Measurements from ENCODE around the gene NACC2.
A peak's percentile ranks its signal among the peaks of the same experiment; 100 is the strongest.

The NACC2 gene

DNA sequence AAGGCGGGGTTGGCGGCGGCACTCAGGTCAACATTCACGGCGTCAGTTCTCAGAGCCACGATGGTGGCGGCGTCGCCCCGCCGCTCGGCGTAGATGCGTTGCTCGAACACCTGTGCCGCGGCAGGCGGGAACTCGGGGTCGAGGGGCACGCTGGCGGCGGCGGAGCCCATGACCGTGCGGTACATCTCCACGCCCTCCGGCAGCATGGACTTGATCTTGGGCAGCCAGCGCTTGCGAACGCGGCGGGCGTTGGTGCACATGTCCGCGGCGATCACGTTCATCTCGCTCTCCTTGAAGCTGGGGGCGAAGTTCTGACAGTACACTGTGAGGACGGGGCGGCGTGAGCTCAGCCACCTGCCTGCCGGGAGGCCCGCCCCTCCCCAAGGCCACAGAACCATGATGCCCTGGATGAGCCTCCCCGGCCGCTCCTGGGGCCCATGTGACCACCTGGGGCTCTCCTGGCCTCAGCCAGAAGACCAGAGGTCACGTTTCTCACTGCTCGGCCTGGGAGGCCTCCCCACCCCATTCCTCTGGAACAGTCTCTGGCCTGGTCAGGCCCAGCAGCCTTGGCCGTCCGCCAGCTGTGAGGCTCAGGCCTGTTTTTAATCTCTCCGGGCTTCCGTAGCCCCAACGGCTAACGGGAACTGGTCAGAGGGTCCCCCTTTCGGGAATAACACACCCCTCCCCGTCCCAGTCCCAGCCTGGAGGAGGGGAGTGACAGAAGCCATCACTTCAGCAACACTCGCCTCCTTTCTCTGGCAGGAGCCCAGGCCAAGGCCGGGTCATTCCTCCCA lies 83.2 kb downstream of the NACC2 start:
- peak; percentile 49 for DNase-seq (ENCODE audit: low spot score)

DNA sequence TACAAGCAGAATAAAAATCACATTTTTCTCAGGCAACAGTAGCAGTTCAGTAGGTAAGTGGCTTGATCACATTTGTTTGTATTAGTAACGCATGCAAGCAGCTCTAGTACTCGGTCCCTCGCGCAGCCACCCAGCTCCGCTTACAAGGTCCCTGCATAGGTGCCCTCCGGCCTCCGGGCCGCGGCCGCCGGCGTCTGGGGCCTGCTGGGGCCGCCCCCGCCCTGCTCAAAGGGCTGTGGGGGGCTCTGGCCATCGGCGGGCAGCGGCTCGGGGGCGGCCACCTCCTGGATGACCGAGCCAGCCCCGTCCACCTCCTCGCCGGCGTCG lies 83.8 kb downstream of the NACC2 start:
- DNase-seq (ENCODE audit: low spot score): no peak

DNA sequence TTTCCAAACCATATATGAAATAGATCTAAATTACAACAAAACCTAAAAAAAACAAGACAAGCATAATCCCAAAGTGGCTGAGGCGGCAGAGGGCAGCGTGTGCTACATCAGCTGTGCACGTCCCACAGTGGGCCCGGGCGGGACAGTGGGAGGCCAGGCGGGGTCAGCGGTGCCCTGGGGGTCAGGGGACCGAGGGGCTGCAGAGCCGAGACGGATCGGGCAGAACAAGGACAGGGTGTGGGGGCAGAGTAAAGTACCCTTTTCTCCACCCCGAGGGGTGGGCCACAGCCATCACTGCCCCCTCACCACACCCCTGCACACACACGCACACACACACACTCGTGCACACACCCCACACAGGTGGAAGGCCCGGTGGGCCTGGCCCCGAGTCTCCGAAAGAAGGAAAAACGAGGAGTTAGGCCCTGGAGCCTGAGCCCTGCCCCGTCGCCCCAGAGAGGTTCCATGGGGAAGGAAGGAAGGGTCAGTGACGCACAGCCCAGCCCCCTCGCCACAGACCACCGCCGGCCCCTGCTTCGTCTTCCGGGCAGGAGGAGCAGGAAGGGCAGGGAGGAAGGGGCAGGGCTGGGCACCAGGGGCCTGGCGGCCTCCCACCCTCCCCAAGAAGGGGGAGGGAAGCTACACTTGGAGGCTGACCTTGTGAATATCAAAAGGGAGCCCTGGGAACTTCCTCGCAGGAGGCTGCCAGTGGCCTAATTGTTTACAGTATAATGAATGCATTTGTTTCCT lies 84.3 kb downstream of the NACC2 start:
- no peak for DNase-seq (ENCODE audit: low spot score)

DNA sequence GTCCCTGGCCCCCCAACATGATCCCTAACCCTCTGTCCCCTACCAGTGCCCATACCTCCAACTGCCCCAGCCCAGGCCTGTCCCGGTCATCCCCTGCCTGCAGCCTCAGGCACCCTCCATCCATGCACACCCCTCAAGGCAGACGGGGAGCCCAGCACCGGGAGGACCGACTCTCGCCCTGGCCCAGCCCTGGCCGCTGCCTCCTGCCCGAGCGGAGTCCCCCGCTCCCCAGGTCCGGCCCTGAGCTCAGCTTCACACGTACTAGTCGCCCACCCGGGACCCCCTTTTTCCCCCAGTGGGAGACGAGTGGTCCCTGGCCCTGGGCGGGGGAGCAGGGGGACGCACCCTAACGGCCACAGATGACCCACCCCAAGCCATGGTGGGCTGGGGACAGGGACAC lies 84.9 kb downstream of the NACC2 start:
- no peak for DNase-seq (ENCODE audit: low spot score)

DNA sequence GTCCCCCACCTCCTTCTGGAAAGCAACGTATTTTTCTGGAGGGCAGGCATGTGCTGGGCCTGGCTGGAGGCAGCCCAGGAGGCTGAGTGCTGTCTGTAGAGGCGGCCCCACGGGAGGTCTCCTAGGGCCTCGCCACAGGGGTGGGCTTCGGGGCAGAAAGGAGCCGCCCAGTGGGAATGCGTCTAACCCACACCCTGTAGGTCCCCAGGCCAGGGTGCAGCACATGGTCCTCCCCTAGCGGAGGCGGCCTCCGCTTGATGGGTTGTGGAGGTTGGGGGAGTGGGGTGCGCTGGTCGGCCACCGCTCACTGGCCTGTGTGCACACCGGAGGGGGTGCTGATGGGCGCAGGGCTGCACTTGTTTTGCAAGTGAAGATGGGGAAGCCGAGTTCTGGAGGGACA lies 85.6 kb downstream of the NACC2 start:
- no peak for DNase-seq (ENCODE audit: low spot score)

DNA sequence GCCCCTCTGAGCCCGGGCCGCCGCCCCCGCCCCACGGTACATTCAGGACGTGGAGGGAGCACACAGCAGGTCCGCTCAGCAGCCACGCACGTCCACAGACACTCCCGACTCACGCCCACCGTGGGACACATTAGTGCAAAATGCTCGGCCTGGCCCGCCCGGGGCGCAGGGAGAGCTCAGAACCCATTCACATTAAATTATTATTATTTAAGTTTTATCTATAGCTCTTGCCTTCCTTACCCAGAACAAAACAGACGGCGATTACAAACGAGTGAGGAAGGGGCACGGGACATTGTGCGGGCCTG lies 86.4 kb downstream of the NACC2 start:
- DNase-seq (ENCODE audit: low spot score): no peak

DNA sequence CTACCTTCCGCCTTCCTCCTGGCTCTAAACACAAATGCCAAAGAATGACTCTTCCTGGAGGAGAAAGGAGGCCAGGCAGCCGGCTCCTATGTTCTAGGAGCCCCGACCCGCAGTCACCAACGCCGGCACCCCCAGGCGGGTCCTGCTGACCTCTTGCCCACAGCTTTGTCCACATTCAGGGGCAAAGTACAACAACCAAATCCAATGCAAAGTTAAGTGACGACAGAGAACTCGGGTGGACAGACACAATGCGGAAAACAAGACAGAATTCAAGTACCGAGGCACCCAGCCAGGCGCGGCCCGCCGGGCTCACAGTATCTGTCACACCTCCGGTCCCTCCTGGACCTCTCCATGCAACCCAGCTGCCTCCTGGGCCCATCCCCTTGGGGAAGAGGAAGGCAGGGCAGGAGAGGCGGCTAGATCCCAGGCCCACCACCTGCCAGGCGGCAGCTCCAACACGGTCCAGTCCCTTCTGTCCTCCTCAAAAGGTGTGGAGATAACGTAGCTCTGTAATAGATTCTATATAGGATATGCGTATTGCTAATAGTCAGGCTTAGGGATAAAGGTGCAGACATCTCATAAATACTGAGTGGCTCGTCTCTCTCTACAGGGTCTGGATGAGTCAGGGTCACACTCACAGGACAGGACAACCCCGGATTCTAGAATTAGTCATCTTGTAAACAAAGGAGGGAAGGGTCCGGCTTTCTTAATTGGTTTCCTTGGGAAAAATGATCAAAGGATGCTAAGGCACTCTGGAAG lies 87.0 kb downstream of the NACC2 start:
- DNase-seq (ENCODE audit: low spot score): no peak

DNA sequence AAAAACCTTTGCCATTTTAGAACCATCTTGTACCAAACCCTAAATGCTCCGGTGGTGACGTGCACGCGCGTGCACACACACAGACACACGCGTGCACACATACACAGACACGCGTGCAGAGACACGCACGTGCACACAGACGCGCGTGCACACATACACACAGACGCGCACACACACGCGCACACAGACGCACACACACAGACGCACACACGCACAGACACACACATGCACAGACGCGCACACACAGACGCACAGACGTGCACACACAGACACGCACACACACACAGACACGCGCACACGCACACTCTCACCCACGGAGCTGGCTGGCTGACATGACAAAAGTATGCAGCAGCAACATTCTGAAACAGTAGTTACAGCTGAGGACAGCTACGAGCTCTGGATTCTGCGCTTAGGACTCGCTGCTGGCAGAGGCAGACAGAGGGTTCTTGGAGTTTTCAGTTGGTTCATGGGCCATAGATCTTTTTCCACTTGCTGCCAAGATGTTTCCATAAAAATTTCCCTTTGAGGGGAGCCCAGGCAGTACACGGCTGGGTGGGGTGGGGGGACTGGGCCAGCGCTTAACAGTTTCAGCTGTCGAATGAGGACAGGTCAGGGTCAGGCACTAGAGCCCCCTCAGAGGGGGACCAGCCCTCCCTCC lies 87.7 kb downstream of the NACC2 start:
- no peak for DNase-seq (ENCODE audit: low spot score)

DNA sequence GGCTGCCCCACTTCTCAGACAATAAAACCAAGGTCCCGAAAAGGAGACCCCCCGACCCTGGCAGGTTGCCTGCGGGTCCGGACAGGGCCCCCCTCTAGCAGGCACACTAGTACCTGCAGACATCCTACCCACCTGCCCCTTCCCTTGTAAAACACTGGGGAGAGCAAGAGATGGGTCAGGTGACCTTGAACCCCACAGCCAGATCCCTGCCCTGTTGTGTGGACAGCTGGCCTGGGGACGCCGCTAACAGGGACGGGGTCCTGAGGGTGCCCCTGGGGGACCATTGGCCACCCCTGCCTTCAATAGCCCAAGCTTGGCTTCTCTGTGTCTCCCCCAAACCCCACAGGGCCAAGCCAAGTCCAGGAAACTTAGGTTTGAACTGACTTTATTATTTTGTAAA lies 88.9 kb downstream of the NACC2 start:
- no peak for DNase-seq (ENCODE audit: low spot score)

DNA sequence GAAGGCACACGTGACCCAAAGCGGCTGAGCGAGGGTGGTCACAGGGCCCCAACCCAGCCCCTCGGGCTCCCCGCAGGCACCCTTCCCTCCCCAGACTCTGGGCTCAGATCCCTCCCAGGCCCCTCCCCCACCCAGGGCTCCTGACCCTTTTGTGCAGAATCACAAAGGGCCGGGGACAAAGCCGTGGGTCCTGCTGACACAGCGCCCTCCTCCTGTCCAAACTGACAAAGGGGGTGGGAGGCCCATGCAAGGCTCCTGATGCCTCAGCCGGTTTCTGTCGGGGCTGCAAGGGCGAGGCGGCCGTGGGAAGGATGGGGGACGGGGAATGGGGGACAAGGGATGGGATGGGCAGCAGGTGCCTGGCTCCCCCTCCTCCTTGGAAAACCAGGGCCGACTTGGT lies 90.4 kb downstream of the NACC2 start:
- DNase-seq (ENCODE audit: low spot score): no peak

DNA sequence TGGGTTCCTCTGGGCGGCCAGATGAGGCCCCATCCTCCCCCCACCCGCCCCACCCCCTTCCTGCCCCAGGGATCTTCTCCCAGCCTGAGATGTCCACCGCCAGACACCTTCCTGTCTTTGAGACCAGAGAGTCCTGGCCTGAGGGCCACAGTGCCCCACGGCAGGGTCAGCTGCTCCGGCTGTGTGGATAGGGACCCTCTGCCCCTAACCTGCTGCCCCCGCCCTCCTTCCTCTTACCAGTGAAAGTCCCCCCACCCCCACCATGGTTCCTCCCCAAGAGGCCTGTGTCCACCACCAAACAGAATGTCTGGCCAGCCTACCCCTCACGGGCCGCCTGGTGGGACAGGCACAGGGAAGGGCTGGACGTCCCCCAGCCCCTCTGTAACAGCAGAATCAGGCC lies 90.9 kb downstream of the NACC2 start:
- DNase-seq (ENCODE audit: low spot score): no peak

DNA sequence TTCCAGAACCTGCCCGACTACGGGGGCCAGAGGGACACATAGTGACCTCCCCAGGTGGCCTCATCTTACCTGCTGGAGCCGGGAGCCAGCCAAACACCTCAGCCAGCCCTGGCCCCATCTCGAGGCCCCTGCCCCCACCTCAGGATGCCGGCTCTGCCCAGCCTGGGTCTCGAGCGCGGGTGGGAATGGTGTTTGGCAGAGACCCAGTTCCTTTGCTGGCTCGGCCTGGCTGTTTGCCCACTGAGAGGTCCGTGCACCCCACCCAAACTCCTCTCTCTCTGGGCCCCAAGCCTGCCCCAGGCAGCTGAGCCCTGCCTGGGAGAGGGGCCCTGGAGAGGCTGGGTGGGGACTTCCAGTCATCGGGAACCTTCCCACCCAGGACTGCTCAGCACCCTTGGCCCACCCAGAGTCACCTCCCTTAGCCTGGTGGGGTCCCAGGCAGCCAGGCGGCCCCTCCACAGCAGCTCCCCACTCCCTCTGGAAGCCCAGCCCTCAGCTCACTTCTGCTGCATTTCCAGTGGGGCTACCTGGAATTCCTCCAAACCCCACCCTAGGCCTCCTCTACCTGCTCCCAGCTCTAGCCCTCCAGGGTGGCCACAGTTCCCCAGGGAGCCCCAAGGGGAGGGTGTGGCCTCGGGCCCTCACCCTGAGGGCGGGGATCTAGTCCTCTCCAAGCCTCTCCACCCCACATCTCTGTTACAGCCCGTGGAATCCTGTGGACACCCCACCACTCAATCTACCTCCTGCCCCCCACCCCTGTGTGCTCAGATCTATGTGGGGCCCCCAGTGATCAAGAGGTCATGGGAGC lies 91.5 kb downstream of the NACC2 start:
- no peak for DNase-seq (ENCODE audit: low spot score)

DNA sequence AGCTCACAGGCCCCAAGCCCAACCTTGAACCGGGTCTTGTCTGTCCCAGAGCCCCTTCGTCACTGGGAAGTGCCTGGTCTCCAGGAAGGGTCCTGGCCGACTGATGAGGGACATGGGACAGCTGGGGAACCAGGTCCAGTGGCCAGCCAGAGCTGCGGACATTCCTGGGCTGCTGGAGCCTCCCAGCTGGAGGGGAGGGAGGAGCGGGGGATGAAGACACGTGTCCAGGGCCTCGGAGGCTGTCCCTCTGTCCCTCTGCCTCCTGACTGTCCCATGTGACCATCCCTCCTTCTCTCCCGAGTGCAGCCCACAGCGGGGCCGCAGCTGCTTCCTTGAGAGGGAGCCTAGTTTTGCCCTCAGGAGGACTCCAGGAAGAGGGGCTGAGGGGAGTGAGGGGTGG lies 92.2 kb downstream of the NACC2 start:
- DNase-seq (ENCODE audit: low spot score): no peak

DNA sequence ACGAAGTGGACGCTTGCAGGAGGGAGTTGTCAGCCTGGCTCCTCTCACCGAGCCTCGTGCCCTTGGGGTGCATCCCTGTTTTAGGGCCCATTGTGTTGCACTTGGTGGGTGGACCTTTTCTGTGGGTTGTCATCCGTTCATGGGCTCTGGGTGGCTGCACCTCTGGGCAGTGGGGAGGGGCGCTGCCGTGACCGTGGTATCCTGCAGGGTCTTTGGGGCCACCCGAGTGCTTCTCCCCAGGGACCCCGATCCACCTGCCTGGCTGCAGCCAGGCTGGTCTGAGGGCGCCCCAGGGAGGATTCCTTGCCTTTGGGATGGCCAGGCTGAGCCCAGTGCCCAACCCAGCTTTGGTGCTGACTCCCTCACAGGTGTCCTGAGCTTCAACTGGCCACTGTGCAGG lies 92.9 kb downstream of the NACC2 start:
- no peak for DNase-seq (ENCODE audit: low spot score)

DNA sequence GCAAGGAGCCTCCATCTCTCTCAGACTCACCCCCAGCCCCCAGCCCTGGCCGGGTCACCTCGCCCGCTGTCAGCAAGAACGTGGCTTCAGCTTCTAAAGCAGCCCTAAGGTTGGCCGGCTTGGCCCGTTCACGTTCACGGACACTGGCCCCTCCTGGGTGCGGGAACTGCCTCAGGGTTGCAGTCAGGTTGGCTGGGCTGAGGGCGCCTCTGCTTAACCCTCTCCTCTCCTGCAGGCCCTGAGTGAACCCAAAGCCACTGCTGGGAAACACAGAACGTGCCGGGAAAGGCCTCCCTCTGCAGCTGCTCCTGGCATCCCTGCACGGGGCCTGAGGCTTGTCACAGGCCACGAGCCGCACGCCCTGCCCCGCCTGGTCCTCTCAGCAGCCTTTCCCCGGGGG lies 93.9 kb downstream of the NACC2 start:
- DNase-seq (ENCODE audit: low spot score): no peak

DNA sequence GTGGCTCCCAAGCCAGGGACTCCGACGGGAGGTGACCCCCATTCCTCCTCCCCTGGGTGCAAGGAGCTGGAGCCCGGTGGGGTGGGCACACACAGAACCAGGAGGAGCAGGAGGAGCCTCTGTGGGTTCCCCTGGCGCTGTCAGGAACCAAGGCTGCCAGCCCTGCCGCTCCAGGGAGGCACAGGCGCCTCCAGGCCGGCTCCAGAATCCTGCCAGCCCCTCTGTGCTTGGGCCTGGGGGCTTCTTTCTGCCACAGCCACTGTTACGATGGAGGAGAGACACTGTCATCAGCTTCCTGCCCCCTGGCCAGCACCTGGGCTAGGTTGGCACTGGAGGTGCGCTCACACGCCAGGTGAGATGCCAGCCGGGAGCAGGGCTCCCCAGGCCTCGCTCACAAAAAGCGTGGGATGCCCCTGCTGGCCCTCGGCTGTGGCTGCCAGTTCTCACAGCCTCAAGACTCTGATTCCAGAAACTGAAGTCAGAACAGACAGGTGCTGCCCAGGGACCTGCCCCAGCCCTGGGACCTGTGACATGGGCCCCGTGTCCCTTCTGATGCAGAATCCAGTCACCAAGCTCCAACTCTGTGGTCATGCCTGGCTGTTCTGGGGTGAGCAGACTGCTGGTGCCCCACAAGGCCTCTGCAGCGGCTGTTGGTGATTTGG lies 96.5 kb downstream of the NACC2 start:
- no peak for DNase-seq (ENCODE audit: low spot score)

DNA sequence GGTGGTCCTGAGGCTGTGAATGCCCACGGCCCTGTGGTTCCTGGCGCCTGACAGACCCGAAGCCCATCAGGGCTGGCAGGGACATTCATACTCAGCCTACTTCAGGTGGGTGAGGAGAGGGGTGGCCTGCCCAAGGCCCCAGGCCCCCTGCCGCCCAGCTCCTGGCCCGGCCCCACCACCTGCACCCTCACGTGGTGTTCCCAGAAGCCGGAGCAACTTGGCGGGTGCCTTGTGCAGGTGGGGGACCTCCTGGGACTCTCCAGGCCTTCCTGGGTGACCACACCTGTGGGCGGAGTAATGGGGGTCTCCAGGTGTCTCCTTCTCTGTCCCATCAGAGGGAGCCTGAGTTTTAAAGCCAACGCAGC lies 97.1 kb downstream of the NACC2 start:
- no peak for DNase-seq (ENCODE audit: low spot score)

DNA sequence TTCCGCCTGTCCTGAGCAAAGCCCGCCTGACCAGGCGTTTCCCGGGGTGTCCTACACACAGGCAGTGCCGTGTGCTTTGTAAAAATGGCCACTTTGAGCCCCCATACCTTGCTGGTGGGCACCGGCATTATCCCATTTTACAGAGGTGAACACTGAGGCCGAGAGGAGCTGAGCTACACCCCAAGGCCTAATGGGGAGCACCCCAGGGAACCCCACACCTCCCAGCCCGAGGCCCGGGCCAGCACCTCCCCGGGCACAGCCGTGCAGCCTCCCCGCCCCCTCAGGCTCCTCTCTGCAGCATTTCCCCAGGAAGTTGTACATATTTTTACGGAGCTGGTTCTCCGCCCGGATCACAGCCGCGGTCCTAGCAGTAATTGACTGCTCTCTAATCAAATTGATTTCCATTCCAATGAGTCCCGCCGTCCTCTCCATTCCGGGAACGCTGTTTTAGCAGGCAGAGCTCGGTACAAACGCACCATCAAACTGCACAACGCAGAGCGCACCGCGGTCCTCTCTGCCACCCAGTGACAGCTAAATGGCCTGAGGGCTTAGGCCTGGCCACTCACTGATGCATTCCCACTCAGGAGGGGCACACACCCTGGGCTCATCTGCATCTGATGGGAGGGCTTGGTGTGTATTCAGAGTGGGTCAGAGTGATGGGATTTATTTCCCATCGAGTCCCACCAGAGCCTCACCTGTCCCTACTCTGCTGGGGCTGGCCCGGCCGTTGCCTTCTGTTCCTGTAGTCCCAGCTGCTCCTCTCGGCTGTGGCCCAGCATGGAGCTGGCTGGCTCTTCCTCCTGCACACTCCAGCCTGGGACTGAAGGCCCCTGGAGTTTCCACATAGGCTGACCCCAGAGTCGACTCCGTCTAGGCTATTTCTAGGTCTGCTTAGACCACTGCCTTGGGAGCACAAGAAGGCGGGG lies 97.7 kb downstream of the NACC2 start:
- no peak for DNase-seq (ENCODE audit: low spot score)

DNA sequence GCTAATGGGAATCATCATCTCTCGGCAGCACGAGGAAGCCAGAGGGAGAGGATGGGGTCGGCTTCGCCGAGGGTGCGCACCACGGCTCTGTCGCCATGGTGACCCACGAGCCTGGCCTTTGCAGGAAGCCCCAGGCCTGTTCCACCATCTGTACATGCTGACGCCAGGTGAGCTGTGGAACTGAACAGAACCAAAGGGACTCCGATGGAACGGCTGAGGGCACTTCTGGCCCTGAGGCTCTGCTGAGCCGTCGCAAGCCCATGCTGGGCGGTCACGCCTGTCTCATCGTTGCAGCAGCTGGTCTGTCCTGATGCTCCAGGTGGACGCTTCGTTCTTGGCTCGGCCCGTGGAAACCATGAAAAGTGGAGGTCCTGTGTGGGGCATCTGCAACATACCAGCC lies 99.3 kb downstream of the NACC2 start:
- DNase-seq (ENCODE audit: low spot score): no peak

DNA sequence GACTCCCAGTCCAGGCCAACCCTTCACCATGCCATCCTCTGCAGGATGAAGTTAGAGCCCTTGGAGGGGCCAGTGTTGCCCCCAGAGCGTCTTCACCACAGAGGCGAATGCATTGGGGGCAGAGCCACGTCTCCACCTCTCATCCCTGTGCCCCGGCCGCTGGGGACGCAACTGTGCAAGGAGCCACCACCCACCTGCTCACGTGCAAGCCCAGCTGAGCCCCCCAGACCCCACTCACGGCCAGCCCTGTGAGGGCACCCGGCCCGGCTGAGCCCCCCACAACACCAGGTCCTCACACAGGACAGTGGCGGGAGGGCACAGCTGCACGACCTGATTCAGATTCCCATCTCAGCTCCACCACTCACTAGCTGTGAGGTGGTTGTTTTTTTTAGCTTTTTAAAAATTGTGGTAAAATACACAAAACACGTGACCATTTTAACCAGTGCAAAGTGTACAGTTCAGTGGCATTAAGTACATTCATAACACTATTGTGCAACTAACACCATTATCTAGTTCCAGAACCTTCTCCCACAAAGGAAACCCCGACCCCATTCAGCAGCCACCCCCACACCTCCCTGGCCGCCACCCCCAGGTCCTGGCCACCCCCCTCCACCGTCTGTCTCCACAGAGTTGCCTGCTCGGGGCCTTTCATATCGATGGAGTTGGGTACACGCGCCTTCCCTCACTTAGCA lies 100.4 kb downstream of the NACC2 start:
- no peak for DNase-seq (ENCODE audit: low spot score)
